Cerebellar cortex (tissue), 1 donor: ENCODE results near the gene BNIP5.

Experiments used
- DNase-seq: peaks from one replicate; pipeline ENCODE4 v3.0.0-alpha.2; 2015; ENCODE audit warnings: low spot score

The BNIP5 gene

GRCh38 chr6:36266913-36267644 is 69.6 kb downstream of the BNIP5 start:
- DNase-seq, result no peak
